DOHH2 (cell line): ENCODE data around the gene WDR5.

Experiments used
- CTCF ChIP-seq: fragments of 200-600 bp; sonication (generic); IDR thresholded peaks from one replicate; pipeline ENCODE4 v1.5.1; 2014; ENCODE audit warnings: antibody characterized with exemption, mild to moderate bottlenecking, low read depth, low read length; ENCODE audit not compliant: poor library complexity, severe bottlenecking
- EZH2phosphoT487 ChIP-seq: fragments of 200-600 bp; sonication (generic); IDR thresholded peaks from 2 replicates; pipeline ENCODE4 v1.6.1; 2017; ENCODE audit warnings: borderline replicate concordance, mild to moderate bottlenecking, antibody characterized with exemption, low read length, moderate library complexity, mixed read lengths

- TF ChIP-seq CTCF (no peak), EZH2phosphoT487 (no peak)
Measured at GRCh38 chr9:134180786-134181647, 45.1 kb downstream of the WDR5 start.
